K562 (cell line): ENCODE data around the gene RSRP1. TPM values are rescaled to one million over a fixed set of nuclear protein-coding genes. Genes with fewer than 3 reads are reported as not detected.

Experiments used
- HES1 ChIP-seq: fragments of 450-650 bp; IDR thresholded peaks from 2 replicates; pipeline ENCODE4 v1.6.1; 2016; ENCODE audit warnings: low read depth, mild to moderate bottlenecking, moderate library complexity
- PHTF2 ChIP-seq: fragments of 250-450 bp; sonication (Bioruptor Pico); IDR thresholded peaks from 2 replicates; pipeline ENCODE4 v1.5.0; 2021; ENCODE audit warnings: mild to moderate bottlenecking
- ZFX ChIP-seq: sonication (generic); formaldehyde crosslinking; IDR thresholded peaks from 2 replicates; pipeline ENCODE4 v1.8.0; 2022; ENCODE audit warnings: mild to moderate bottlenecking, missing genetic modification reagents, moderate library complexity
- polyA plus RNA-seq, 8 experiments: library from polyadenylated mRNA; depleted of rRNA in 4 of 8; stranded (reverse) in 5 of 8; unstranded in 3 of 8; fragments of >200 nt; fragmentation: Nextera tagmentation in 2 of 8; fragmentation: Illumina TruSeq in 1 of 8; extraction: Ambion mirVana in 2 of 8; extraction: Trizol in 1 of 8; gene quantifications; 2 replicates each; pipeline versions ENCODE4 v1.2.1 to v1.2.3, GENCODE V29; 2011 to 2014; ENCODE audit warnings: inconsistent platforms in 1 of 8, missing spikeins in 1 of 8
- total RNA-seq, 7 experiments: library from RNA; depleted of rRNA in 6 of 7; stranded (reverse); fragments of >200 nt in 6 of 7; fragmentation: Illumina TruSeq in 2 of 7; extraction: Trizol in 2 of 7; gene quantifications; 2 replicates each; pipeline versions ENCODE4 v1.2.1 to v1.2.3, GENCODE V29; 2011 to 2021; ENCODE audit warnings: low replicate concordance in 1 of 7
- TF ChIP-seq, protein P1 (sequence below): fragments of 450-650 bp; IDR thresholded peaks from one replicate; pipeline ENCODE4 v1.6.1; 2018; ENCODE audit warnings: mild to moderate bottlenecking, moderate library complexity; ENCODE audit not compliant: partially characterized antibody
- TF ChIP-seq, protein P2 (sequence below): fragments of 200-600 bp; sonication (generic); IDR thresholded peaks from one replicate; pipeline ENCODE4 v1.6.1; 2012; ENCODE audit warnings: mild to moderate bottlenecking, low read depth, low read length, inconsistent platforms

The RSRP1 gene
- total and polyA plus RNA-seq, 9 of the 15 experiments (the other 6 are each of a cell fraction or from before 2014, with no cell fraction given): 27.2 to 283 (median 146) TPM

GRCh38 chr1:25201006-25201405, 46.2 kb downstream of the RSRP1 start (continued):
- TF ChIP-seq PHTF2 (CRISPR knock-in tag) (no peak), HES1 (no peak), ZFX (CRISPR knock-in tag) (no peak)
- TF ChIP-seq, protein P1, sequence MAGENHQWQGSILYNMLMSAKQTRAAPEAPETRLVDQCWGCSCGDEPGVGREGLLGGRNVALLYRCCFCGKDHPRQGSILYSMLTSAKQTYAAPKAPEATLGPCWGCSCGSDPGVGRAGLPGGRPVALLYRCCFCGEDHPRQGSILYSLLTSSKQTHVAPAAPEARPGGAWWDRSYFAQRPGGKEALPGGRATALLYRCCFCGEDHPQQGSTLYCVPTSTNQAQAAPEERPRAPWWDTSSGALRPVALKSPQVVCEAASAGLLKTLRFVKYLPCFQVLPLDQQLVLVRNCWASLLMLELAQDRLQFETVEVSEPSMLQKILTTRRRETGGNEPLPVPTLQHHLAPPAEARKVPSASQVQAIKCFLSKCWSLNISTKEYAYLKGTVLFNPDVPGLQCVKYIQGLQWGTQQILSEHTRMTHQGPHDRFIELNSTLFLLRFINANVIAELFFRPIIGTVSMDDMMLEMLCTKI: no peak
- TF ChIP-seq, protein P2, sequence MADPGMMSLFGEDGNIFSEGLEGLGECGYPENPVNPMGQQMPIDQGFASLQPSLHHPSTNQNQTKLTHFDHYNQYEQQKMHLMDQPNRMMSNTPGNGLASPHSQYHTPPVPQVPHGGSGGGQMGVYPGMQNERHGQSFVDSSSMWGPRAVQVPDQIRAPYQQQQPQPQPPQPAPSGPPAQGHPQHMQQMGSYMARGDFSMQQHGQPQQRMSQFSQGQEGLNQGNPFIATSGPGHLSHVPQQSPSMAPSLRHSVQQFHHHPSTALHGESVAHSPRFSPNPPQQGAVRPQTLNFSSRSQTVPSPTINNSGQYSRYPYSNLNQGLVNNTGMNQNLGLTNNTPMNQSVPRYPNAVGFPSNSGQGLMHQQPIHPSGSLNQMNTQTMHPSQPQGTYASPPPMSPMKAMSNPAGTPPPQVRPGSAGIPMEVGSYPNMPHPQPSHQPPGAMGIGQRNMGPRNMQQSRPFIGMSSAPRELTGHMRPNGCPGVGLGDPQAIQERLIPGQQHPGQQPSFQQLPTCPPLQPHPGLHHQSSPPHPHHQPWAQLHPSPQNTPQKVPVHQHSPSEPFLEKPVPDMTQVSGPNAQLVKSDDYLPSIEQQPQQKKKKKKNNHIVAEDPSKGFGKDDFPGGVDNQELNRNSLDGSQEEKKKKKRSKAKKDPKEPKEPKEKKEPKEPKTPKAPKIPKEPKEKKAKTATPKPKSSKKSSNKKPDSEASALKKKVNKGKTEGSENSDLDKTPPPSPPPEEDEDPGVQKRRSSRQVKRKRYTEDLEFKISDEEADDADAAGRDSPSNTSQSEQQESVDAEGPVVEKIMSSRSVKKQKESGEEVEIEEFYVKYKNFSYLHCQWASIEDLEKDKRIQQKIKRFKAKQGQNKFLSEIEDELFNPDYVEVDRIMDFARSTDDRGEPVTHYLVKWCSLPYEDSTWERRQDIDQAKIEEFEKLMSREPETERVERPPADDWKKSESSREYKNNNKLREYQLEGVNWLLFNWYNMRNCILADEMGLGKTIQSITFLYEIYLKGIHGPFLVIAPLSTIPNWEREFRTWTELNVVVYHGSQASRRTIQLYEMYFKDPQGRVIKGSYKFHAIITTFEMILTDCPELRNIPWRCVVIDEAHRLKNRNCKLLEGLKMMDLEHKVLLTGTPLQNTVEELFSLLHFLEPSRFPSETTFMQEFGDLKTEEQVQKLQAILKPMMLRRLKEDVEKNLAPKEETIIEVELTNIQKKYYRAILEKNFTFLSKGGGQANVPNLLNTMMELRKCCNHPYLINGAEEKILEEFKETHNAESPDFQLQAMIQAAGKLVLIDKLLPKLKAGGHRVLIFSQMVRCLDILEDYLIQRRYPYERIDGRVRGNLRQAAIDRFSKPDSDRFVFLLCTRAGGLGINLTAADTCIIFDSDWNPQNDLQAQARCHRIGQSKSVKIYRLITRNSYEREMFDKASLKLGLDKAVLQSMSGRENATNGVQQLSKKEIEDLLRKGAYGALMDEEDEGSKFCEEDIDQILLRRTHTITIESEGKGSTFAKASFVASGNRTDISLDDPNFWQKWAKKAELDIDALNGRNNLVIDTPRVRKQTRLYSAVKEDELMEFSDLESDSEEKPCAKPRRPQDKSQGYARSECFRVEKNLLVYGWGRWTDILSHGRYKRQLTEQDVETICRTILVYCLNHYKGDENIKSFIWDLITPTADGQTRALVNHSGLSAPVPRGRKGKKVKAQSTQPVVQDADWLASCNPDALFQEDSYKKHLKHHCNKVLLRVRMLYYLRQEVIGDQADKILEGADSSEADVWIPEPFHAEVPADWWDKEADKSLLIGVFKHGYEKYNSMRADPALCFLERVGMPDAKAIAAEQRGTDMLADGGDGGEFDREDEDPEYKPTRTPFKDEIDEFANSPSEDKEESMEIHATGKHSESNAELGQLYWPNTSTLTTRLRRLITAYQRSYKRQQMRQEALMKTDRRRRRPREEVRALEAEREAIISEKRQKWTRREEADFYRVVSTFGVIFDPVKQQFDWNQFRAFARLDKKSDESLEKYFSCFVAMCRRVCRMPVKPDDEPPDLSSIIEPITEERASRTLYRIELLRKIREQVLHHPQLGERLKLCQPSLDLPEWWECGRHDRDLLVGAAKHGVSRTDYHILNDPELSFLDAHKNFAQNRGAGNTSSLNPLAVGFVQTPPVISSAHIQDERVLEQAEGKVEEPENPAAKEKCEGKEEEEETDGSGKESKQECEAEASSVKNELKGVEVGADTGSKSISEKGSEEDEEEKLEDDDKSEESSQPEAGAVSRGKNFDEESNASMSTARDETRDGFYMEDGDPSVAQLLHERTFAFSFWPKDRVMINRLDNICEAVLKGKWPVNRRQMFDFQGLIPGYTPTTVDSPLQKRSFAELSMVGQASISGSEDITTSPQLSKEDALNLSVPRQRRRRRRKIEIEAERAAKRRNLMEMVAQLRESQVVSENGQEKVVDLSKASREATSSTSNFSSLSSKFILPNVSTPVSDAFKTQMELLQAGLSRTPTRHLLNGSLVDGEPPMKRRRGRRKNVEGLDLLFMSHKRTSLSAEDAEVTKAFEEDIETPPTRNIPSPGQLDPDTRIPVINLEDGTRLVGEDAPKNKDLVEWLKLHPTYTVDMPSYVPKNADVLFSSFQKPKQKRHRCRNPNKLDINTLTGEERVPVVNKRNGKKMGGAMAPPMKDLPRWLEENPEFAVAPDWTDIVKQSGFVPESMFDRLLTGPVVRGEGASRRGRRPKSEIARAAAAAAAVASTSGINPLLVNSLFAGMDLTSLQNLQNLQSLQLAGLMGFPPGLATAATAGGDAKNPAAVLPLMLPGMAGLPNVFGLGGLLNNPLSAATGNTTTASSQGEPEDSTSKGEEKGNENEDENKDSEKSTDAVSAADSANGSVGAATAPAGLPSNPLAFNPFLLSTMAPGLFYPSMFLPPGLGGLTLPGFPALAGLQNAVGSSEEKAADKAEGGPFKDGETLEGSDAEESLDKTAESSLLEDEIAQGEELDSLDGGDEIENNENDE: no peak
- TF ChIP-seq, all 486 proteins: peak for 0
